COLO829 (cell line): Measurements from ENCODE around the gene OR1Q1.
"Not testable (repeated sequence)": the region's sequence is repeated elsewhere in the genome, so short reads cannot be mapped to it uniquely, and the experiment has no call there.

Experiments used
- DNase-seq: peaks from one replicate; pipeline ENCODE4 v3.0.0; 2012; ENCODE audit warnings: low spot score

The OR1Q1 gene

GRCh38 chr9:122614362-122614761, at the start of gene OR1Q1:
TSS of gene OR1Q1 (plus strand) at chr9:122614738. CDS start at chr9:122614738, 0 bp downstream.
- no peak for DNase-seq

GRCh38 chr9:122567901-122568300, 46.6 kb upstream of the OR1Q1 start:
- no peak for DNase-seq

- no peak for DNase-seq
Observed at GRCh38 chr9:122572456-122572855, 42.1 kb upstream of the OR1Q1 start.

GRCh38 chr9:122579874-122580273, 34.7 kb upstream of the OR1Q1 start:
- DNase-seq, result no peak

- no peak for DNase-seq
Observed at GRCh38 chr9:122580360-122580759, 34.2 kb upstream of the OR1Q1 start.

- DNase-seq, result not testable (repeated sequence)
Observed at GRCh38 chr9:122583284-122583683, 31.3 kb upstream of the OR1Q1 start, which contains the start of gene OR1L8. TSS of gene OR1L8 (minus strand) at chr9:122583384. CDS start at chr9:122568477, 14,907 bp downstream.

- no peak for DNase-seq
Observed at GRCh38 chr9:122605691-122606090, 8.8 kb upstream of the OR1Q1 start.

- DNase-seq, result no peak
Observed at GRCh38 chr9:122606587-122606986, 8.0 kb upstream of the OR1Q1 start.

GRCh38 chr9:122609804-122610203, 4.7 kb upstream of the OR1Q1 start:
- no peak for DNase-seq

- DNase-seq, result no peak
Observed at GRCh38 chr9:122619996-122620395, 5.5 kb downstream of the OR1Q1 start.

GRCh38 chr9:122642226-122642625, 27.7 kb downstream of the OR1Q1 start:
- no peak for DNase-seq

- DNase-seq, result no peak
Observed at GRCh38 chr9:122656378-122656777, 41.8 kb downstream of the OR1Q1 start.

GRCh38 chr9:122657527-122657926, 43.0 kb downstream of the OR1Q1 start, which contains the start of gene OR1B1:
TSS of gene OR1B1 (minus strand) at chr9:122657627.
- DNase-seq, result no peak

GRCh38 chr9:122661416-122661815, 46.9 kb downstream of the OR1Q1 start, which contains the start of gene OR1L1:
TSS of gene OR1L1 (plus strand) at chr9:122661716. CDS start at chr9:122661716, 0 bp downstream.
- no peak for DNase-seq
